Measurements from ENCODE around the gene PTPRD.

PTPRD gene

DNA sequence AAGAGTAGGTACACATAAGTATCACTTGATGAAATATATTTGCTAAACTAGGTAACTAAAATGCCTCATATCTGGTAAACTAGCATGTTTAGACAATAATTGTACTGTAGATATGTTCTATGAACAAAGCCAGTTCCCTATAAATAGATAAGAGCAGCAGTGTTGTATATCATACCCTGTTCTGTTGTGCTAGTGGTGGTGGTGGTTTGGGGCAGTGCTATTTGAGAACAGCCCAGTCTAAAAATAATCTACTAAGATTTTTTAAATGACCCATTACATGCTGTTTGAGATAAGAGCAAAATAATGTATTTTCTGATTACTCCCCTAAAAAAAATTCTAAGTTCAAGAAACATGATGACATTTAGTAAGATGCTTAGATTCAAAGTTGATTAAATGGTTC lies 1984.0 kb downstream of the PTPRD start:
- in situ Hi-C loops (cut with MboI; ENCODE audit: low sequenced_read_pairs) = no loop called here

DNA sequence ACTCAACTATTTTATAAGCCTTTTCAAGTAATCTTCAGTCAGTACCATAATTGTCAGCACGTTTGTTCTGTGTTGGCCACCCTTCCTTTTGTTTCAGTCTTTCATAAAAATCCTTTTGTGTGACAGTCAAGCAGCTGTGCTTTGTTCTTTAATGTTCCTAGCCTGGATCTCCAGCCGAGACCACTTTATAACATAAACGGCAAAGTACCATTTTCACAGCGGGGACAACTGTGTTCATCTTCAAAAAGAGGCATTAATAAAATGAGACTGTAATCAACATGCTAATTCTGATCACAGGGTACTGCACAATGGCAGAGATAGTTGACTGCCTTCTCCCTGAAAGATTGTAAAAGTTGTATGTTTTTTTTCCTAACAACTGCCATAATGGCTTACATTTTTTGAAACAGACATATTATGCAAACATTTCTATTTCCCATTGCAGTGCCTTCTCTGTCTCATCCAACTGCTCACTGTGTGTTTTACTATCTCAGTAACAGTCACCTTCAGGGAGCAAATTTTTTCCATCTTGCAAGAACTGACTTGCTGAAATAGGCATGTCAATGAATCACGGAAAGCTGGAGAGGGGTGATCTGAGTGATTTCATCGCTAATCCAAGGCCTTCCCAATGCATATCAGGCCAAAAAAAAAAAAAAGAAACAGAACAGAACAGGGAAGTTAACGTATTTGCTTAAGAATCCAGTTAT lies 1984.7 kb downstream of the PTPRD start:
- in situ Hi-C loops (cut with MboI; ENCODE audit: low sequenced_read_pairs) = no loop called here

DNA sequence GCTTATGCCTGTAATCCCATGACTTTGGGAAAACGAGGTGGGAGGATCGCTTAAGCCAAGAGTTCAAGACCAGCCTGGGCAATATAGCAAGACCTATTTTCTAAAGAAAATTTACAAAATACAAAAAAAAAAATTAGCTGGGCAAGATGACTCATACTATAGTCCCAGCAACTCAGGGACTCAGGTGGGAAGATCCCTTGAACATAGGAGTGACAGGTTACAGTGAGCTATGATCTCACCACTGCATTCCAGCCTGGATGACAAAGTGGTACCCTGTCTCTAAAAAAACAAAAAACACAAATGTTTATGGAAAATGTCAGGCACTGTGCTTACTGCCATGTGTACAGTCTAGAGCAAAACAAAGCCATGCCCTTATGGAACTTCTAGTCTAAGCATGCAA lies 1989.9 kb downstream of the PTPRD start:
- in situ Hi-C loops (cut with MboI; ENCODE audit: low sequenced_read_pairs) = no loop called here

DNA sequence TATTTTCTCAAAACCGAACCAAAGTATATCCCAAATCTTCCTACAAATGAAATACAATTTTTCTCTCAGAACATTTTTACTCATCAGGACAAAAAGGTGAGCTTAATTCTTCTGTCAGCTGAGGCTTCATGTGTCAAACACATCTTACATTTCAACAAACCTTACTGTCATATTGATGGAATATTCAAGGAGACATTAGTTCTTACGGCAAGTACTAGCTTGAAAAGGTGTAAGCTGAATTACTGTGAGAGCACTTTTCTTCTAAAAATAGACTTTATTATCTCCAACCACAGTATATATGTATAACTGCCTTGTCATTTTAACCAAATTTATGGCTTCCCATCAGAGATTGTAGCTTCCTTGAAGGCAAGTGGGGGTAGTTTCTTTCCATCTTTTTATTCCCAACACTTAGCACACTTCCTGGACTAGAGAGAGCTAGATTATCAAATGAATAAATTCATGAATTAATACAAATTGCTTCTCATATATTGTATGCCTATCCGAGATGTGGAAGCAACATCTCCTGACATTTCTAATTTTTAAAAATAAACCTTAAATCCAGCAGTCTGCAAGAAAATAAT lies 1990.5 kb downstream of the PTPRD start:
- in situ Hi-C loops (cut with MboI; ENCODE audit: low sequenced_read_pairs) = no loop called here

DNA sequence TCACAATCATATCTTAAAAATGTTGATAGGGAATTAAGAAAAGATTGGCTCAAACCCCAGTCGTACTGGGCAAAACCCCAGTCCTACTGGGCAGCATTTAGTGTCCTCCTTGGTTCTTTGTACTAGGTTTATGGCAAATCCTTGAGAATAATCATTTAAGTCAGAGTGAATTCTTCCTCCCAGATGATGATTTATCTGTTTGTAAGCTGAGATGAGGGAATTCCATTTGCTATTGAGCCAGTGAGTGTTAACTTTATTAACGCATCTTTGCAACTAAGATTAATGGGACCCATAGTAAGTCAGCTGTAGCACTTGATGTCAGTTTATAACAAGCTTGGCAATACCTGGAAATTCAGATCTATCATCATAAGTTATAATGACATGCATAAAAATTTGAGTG lies 1991.4 kb downstream of the PTPRD start:
- in situ Hi-C loops (cut with MboI; ENCODE audit: low sequenced_read_pairs) = no loop called here

DNA sequence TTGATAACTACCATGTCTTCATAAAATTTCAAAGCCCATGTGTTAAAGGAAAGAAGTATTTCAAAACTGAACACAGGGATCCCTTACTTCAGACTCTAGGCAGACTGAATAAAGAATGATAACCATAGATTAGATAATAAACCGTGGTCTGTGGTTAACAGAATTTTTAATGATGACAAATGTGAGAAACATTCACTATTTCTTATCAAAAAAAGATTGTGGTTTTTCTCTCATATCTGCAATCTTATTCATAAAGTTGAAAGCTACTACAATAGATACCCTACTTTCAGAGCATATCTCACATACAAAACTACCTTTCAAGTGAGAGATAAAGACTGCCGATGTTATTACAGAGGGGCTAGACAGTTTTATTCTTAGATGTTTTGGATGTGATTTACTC lies 1996.4 kb downstream of the PTPRD start:
- in situ Hi-C loops (cut with MboI; ENCODE audit: low sequenced_read_pairs) = no loop called here

DNA sequence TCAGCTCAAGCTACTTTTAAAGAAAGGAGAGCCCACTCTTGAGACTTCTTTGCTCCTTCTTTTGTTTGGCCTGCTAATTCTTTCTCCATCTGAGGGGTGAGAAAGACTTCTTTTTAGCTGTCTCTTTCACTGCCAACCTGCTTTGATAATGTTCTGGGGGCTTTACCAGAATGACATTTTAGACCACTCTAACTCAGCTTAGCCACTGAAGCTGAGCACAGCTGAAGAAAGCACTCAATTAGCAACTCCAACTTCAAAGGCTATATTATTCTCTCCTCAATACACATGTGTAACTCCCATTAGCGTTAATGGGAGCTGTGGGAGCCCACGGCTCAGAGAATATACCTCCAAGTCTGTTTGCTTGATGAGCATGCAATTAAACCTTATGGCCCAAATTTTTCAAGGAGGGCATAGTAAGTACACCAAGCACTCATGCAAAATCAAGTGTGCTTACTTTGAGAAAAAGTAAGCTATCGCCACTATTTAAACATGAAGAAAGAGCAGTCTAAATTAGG lies 1997.8 kb downstream of the PTPRD start:
- in situ Hi-C loops (cut with MboI; ENCODE audit: low sequenced_read_pairs) = no loop called here

DNA sequence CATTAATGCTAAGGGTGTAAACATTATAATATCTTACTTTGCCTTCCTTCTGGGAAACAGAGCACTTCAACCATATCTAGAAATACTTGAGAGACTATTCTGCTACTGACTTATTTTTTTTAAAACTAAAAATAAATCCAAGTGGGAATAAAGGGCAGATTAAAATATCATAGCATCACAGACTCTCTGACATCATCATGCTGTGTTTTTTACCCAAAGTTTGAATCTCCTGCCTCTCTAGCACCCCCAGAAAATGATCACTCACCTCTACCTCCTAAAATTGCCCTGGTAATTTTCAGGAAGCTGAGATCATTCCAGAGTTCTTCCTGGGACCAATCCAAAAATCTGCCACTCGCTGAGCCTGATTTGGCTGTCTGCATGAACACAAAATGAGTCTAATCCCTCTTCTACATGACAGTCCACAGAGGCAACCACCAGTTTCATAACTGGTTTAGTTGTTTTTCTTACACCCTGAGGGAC lies 1999.4 kb downstream of the PTPRD start:
- in situ Hi-C loops (cut with MboI; ENCODE audit: low sequenced_read_pairs) = no loop called here

DNA sequence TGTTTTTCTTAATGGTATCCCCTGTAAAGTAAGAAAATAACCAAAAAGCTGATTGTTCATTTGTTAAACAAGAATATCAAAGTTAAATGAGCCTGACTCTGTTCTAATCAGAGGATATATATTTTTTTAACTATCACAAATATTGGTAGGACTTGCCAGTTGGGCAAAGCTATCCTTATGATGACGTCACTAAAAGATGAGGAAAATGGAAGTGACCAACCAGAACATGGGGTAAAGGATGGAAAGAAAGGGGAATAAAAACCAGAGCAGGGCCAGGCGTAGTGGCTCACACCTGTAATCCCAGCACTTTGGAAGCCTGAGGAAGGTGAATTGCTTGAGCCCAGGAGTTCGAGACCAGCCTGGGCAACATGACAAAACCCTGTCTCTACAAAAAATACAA lies 2001.6 kb downstream of the PTPRD start:
- in situ Hi-C loops (cut with MboI; ENCODE audit: low sequenced_read_pairs) = no loop called here

DNA sequence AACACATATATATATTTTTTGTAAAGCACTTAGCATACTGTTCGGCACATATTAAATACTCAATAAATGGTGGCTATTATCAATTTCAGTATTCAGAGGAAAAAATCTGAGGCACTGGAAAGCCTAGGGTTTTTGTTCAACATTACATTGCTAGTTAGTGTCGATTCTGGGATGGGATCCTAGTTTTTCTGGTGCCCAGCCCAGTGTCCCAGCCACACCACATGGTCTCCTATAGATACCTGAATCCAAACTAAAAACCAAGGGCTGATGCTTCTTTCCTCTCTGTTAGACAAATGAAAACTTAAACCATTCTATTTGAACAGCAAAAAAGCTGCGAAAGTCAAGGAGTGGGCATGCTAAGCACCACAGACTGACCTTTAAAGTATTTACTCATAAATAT lies 2002.5 kb downstream of the PTPRD start:
- in situ Hi-C loops (cut with MboI; ENCODE audit: low sequenced_read_pairs) = no loop called here

DNA sequence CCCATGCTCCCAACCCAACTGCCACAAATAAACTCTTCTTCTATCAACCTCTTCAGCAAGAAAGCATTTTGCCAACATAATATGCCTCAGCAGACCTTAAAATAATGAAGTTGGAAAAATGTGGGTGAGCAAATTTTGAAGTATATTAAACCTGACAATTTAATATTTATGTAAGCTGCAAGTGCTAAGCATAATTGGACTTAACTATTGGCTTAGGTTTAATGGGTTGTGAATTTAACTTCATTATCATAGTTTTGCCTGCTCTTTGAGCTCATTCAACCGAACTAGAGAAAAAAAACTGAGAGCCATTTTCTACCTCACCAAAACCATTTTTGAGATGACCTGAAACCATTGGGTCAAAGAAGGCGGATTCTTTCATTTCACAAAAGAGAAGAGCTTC lies 2007.7 kb downstream of the PTPRD start:
- in situ Hi-C loops (cut with MboI; ENCODE audit: low sequenced_read_pairs) = no loop called here

DNA sequence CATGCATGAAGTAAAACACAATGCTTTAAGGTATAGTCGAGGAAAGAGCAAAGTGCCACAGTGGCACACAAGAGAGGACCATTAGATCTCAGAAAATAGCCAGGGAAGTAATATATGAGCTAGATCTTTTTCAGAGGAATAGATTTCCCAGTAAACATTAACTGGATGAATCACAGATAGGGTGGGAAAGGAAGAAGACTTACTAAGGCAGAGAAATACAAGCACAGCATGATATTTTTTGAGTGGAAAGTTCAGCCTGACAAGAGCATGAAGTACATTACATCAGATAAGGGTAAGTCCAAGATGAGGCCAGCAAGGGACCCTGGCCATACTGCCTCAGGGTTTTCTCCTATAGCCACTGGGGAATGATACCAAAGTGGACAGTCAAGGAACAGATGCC lies 2008.6 kb downstream of the PTPRD start:
- in situ Hi-C loops (cut with MboI; ENCODE audit: low sequenced_read_pairs) = no loop called here

DNA sequence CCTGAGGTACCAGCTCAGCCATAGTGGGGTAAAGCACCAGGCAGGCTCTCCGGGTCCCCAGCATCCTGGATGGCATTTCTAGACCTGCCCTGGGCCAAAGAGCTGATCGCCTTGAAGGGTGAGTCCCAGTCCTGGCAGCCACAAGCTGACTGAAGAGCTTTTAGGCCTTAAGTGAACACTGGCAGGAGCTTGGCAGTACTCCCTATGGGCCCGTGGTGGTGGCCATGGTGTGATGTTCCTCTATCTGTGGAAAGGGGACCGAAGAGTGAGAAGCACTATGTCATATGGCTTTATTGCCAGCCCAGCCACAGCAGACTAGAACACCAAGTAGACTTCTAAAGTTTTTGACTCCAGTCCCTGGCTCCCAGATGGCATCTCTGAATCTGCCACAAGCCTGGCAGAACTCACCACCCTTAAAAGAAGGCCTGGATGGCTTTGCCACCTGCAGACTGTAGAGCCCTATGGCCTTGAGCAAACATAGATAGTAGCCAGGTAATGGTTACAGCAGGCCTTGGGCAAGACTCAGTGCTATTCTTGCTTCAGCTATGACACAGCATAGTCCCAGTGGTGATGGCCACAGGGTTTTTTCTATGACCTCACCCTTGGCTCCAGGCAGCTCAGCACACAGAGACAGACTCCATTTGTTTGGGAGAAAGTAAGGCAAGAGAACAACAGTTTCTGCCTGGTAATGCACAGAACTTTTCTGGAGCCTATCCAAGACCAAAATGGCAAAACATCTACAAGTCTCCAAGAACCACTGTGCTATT lies 2011.7 kb downstream of the PTPRD start:
- in situ Hi-C loops (cut with MboI; ENCODE audit: low sequenced_read_pairs) = no loop called here

DNA sequence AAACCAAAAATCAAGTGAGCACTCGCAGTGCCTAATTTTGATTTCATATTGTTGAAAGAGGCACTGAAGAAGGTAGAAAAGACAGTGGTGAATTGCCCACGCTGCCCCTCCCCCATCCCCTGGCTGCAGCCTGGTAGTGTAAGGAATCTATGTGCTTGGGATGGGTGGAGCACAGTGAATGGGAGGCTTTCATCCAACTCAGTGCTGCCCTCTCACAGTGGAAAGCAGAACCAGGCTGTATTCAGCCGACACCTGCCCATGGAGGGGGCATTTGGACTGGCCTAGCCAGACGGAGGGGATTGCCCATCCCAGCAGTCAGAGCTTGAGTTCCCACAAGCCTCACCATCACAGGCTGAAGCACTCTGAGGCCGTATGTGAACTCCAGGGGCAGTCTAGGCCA lies 2012.9 kb downstream of the PTPRD start:
- in situ Hi-C loops (cut with MboI; ENCODE audit: low sequenced_read_pairs) = no loop called here

DNA sequence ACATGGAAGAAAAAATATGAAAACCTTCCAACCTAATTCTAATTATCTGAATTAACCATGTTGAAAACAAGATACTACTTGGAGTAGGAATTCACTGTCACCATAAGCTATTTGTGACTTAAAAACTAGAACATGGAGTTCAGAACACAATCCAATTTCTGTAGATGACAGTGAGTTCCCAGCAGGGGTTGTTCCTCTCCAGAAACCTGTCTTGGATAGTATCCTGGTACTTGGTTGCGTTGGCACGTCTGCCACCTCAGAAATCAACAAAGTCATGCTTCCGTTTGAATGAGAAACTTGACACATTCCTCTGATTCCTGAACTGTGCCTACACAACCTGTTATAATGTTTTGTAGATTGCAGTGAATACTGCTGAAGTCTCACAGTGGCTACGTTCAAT lies 2023.3 kb downstream of the PTPRD start:
- in situ Hi-C loops (cut with MboI; ENCODE audit: low sequenced_read_pairs) = no loop called here

DNA sequence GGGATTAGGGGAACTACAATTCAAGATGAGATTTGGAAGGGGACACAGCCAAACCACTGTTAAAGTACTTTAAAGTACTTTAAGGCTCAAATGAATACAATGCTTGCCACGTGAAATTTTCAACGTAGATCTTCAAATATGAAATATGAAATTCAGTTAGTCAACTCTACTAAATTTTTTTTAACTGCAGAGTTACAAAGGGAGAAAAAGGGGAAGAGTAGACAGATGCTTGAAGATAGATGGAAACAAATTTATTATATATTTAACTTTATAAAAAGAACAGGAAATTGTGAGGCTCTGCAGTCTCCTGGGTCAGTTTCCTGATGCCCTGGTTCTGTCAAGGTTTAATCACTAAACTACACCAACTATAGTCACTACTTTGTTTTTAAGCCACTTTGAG lies 2027.8 kb downstream of the PTPRD start:
- in situ Hi-C loops (cut with MboI; ENCODE audit: low sequenced_read_pairs) = no loop called here

DNA sequence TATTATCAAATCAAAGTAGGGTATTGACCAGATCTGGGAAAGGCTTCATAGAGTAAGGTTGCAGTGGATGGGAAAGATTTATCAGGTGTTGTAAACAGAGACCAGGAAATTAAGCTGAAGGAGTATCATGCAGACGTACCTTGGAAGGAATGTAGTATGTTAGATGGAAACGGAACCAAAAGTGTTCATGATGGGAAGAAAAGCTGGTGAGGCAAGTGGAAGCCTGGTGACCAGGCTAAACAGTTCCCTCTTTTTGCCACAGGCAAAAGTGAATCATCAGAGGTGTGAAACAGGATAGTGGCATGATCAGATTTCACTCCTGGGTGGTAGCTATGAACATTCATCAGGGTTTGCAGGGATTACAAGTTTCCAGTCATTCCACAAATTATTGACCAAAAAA lies 2033.1 kb downstream of the PTPRD start:
- in situ Hi-C loops (cut with MboI; ENCODE audit: low sequenced_read_pairs) = no loop called here

DNA sequence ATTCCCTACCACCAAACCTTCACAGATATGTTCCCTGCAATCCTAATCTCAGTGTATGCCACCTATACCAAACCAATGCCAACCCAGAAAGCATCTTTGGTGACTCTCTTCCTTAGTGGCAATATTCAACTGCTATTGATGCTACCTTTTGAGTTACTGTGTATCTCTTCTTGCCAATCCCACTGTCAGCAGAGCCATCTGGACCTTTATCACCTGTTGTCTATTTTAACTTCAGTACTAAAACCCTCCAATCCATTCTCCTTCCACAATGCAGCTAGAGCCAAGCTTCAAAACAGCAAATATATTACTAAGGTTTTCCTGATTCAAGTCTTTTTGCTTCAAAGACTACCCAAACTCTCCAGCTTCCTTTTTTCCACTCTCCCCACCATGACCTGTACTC lies 2036.1 kb downstream of the PTPRD start:
- in situ Hi-C loops (cut with MboI; ENCODE audit: low sequenced_read_pairs) = no loop called here

DNA sequence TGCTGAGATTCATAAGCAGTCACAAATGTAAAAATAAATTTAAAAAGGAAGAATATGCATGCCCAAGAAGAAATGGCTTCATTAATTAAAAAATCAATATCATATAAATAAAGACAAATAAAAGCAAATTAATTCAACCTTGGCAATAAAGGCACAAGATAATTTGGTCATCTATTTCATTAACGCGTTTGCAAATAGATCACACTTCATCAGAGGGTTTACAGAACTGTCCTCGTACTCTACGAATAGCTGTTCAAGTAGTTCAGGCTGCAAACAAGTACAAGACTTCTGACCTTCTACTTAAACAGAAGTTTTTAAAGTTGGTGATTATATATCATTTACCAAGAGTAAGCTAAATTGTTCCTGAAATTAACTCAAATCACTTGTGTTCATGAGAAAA lies 2038.0 kb downstream of the PTPRD start:
- in situ Hi-C loops (cut with MboI; ENCODE audit: low sequenced_read_pairs) = no loop called here

DNA sequence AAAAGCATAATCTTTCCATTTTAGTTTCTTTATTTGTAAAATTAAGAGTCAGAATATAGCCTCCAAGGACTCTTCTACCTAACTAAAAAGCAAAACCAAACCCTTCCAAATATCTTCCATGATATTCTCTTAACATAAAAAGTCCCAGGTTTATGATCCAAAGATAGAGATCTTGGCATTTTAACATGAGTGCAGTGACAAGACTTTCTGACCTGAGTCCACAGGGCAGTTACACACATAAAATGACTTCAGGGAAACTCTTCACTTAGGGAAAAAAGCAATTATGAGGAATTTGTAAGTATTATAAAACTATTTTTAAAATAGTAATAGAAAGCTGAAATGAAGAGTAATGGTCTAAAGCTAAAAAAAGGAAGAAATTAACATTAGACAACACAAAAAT lies 2040.6 kb downstream of the PTPRD start:
- in situ Hi-C loops (cut with MboI; ENCODE audit: low sequenced_read_pairs) = no loop called here

DNA sequence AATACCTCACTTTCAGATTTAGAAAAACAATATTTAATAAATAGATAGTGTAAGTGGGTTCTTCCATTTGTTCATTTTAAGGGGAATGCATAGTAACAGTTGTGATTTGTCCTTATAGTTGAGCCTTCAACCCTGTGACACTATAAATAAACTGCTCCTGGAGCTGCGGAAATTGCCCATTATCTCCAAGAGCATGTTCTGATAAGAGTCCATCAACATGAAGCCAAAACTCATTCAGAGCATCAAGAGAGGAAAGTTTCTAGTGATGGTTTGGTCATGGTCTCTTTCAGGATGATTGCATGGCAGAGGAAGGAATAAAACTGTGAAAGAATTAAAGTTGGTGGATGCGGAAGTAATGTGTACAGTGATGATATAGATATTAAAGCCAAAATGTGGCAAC lies 2041.2 kb downstream of the PTPRD start:
- in situ Hi-C loops (cut with MboI; ENCODE audit: low sequenced_read_pairs) = no loop called here

DNA sequence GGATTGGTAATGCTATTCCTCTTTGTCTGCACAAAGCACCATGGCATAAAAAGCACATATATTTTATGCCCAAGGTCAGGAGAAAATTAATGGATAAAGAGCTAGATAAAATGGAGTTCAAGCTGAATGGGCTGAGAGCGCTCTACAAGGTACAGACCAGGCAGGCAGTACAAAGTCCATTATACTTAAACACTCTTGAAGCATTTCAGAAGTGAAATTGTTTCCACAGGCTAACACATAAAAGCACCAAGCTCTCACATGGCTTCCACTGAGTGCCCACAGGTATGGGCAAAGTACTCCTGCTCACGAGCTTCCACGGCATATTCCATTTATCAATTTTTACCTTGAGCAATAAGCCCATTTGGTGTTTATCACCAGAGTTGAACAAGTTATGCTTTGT lies 2042.0 kb downstream of the PTPRD start:
- in situ Hi-C loops (cut with MboI; ENCODE audit: low sequenced_read_pairs) = no loop called here

All from HL-60/S4 treated with phorbol 12-myristate 13-acetate at 8.2 ng/mL for 4 days and 3 days (cell line).